Stimulated activated naive CD8-positive, alpha-beta T cell treated with anti-CD3 and anti-CD28 coated beads, Interleukin-15, Interleukin-2, amounts not matched to agents 100 ng/mL and 50 ng/mL, for 24 hours (primary cell): ENCODE results near the gene SMAD3.

Source experiments
- H3K27ac Mint-ChIP-seq: one replicate; pipeline ENCODE4 v1.8.0; 2021; ENCODE audit warnings: mild to moderate bottlenecking, mixed read lengths
- H3K27me3 Mint-ChIP-seq: one replicate; pipeline ENCODE4 v1.8.0; 2021; ENCODE audit warnings: mixed read lengths
- H3K36me3 Mint-ChIP-seq: one replicate; pipeline ENCODE4 v1.8.0; 2021; ENCODE audit warnings: low read depth, mixed read lengths
- H3K4me1 Mint-ChIP-seq: one replicate; pipeline ENCODE4 v1.8.0; 2021; ENCODE audit warnings: low read depth, mixed read lengths
- H3K4me3 Mint-ChIP-seq: one replicate; pipeline ENCODE4 v1.8.0; 2021; ENCODE audit warnings: mild to moderate bottlenecking, mixed read lengths
- H3K9me3 Mint-ChIP-seq: one replicate; pipeline ENCODE4 v1.8.0; 2021; ENCODE audit warnings: mixed read lengths

The SMAD3 gene

DNA sequence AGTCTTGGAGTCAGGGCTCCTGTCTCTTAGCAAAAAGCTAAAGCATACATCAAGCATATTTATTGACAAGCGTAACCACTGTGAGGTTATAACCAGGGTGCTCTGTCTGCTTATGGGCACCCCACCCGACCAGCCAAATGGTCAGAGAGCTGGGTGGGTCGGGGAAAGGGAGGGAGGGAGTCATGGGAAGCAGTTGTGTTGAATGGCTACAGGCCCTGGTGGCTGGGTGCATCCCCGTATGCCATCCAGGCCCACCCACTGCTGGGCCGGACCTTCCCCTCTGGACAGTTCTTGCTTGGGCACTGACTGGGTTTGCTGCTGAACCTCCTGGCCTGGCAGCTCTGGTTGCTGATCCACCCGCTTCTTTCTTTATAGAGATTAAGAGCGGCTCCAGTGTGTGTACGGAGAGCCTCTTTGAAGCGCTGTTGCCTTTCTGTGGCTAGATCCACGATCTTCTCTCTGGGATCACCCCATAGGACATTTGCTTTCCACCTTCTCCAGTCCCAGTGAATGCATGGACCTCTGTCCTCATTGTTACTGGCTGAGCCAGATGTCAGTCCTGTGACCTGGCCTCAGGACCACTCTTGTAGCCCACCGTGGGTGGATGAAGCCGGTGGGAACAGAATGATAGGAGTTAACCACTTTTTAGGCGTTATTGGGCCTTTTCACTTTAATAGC lies 59.6 kb downstream of the SMAD3 start:
- no peaks in the 10 kb centered on the region for H3K27me3 Mint-ChIP-seq
- H3K4me3 Mint-ChIP-seq = no peak overlapping the region
- H3K36me3 Mint-ChIP-seq = peaks cover 5% of the 10 kb centered on the region
- peak overlapping the region; percentile 38 for H3K27ac Mint-ChIP-seq
- peaks cover 77% of the 10 kb centered on the region for H3K4me1 Mint-ChIP-seq
- no peaks in the 10 kb centered on the region for H3K9me3 Mint-ChIP-seq

GRCh38 chr15:67125589-67126502 lies 60.4 kb downstream of the SMAD3 start:
- Mint-ChIP-seq H3K4me3 (no peak overlapping the region), H3K27me3 (no peaks in the 10 kb centered on the region), H3K27ac (peak overlapping the region; percentile 7), H3K9me3 (no peaks in the 10 kb centered on the region), H3K36me3 (peaks cover 5% of the 10 kb centered on the region), H3K4me1 (peaks cover 76% of the 10 kb centered on the region)

- H3K9me3 Mint-ChIP-seq = no peaks in the 10 kb centered on the region
- no peak overlapping the region for H3K27ac Mint-ChIP-seq
- no peak overlapping the region for H3K4me3 Mint-ChIP-seq
These were observed 61.3 kb downstream of the SMAD3 start for GRCh38 chr15:67126551-67127330.

DNA sequence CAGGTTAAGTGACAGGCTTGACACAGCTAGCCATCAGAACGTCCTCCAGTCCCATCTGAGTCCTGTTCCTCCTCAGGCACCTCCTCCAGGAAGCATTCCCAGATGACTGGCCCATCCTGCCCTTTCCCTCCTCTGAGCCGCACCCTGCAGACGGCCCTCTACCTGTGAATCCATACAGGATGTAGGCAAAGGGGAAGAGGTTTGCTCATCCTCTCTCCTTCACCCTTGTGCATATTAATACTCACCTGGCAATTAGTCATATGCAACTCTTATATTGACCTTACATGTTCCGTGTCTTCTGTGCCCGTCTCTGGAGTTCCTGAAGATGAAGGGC lies 61.9 kb downstream of the SMAD3 start:
- Mint-ChIP-seq H3K27me3 (no peaks in the 10 kb centered on the region), H3K9me3 (no peaks in the 10 kb centered on the region), H3K4me1 (peaks cover 75% of the 10 kb centered on the region), H3K36me3 (peaks cover 5% of the 10 kb centered on the region), H3K27ac (no peak overlapping the region), H3K4me3 (no peak overlapping the region)

More at GRCh38 chr15:67126551-67127330, 61.3 kb downstream of the SMAD3 start:
- Mint-ChIP-seq H3K36me3 (peaks cover 5% of the 10 kb centered on the region), H3K27me3 (no peaks in the 10 kb centered on the region), H3K4me1 (peaks cover 76% of the 10 kb centered on the region)

DNA sequence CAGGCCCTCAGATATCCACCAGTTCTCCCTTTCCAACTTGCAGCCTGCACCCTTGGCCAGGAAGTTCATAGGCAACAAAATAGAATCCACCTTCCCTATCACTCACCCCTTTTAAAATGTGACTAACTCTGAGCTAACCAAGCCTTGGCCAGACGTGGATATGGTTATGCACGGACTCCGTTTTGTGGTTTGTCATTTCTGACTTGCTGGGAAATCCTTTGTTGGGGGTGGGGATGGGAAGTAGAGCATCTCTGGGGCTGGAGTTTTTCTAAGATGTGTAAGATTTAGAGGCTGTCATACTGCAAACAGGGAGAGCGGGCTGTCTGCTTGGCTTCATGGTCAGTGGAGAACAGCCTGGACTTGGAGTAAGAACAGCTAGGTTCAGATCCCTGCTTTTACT lies 62.6 kb downstream of the SMAD3 start:
- no peak overlapping the region for H3K4me3 Mint-ChIP-seq
- H3K27me3 Mint-ChIP-seq = no peaks in the 10 kb centered on the region
- H3K4me1 Mint-ChIP-seq = peaks cover 73% of the 10 kb centered on the region
- H3K36me3 Mint-ChIP-seq = peaks cover 5% of the 10 kb centered on the region
- H3K27ac Mint-ChIP-seq = peak overlapping the region; percentile 56
- H3K9me3 Mint-ChIP-seq = no peaks in the 10 kb centered on the region

DNA sequence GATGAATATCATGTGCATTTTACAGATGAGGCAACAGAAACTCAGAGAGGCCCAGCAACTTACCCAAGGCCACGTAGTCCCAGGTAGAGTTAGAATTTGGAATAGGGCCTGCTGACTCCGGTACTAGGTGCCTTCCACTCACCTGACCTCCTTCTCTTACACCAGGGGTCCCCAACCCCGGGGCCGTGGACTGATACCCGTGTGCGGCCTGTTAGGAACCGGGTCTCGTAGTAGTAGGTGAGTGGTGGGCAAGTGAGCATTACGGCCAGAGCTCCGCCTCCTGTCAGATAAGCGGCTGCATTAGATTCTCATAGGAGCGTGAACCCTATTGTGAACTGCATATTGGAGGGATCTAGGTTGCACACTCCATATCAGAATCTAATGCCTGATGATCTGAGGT lies 64.8 kb downstream of the SMAD3 start:
- H3K36me3 Mint-ChIP-seq = peaks cover 5% of the 10 kb centered on the region
- peaks cover 81% of the 10 kb centered on the region for H3K4me1 Mint-ChIP-seq
- no peaks in the 10 kb centered on the region for H3K9me3 Mint-ChIP-seq
- no peak overlapping the region for H3K27ac Mint-ChIP-seq
- no peak overlapping the region for H3K4me3 Mint-ChIP-seq
- no peaks in the 10 kb centered on the region for H3K27me3 Mint-ChIP-seq

DNA sequence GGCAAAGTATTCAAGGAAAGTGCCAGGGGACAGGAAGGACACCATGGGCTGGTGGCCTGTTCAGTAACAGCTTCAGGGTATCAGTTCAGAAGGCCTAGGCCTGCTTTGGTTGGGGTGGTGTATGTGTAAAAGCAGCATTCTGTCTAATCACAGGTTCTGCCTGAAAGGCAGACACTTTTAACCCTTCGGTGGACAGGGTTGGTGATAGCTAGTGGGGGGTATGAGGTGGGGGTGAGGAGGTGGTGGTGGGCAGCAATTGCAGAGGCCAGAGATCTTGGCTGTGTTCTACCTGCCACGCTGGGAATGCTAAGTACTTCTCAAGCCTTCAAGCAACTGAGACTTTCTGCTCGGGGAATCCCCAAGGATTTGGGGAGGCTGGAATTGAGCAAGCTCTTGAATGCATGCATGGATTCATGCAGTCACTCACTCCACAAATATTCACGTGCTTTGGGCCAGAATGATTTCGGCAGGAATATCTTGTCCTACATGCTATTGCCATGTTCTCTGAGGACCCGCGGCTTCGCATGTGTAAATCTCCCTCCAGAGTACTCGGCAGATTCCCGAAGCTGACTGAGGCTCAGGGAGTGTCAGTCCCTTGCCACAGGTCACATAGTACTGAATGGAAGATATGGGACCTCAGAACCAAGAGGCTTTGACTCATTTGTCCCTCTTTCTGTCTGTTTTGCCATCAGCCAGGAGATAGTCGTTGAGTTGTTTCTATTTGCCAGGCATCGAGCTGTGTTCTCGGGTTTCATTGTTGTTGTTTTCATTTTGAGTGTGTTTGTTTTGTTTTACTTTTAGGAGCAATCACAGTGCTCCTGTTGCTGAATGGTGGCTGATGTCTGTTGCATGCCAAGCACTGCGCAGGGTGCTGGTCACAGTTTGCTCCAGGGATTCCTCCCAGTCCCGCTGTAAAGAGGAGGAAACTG lies 65.5 kb downstream of the SMAD3 start:
- H3K9me3 Mint-ChIP-seq = no peaks in the 10 kb centered on the region
- no peaks in the 10 kb centered on the region for H3K27me3 Mint-ChIP-seq

DNA sequence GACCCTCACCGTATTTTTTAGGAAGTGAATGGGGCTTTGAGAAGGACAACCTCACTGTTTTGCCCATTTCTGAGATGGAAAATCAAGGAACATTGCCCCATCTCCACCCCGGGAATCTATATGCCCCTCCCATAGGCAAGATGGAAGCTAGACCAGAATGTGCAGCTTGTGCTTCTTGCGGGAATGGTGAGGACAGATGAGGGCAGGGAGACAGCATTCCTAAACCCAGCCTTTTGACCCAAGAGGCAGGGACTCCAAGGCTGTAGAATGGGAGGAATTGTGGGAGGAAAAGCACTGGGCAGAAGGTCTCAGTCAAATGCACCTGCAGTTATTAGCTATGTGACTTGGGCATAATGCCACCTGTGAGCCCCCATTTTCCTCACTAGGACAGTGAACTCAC lies 66.9 kb downstream of the SMAD3 start:
- H3K4me3 Mint-ChIP-seq = no peak overlapping the region
- H3K36me3 Mint-ChIP-seq = peaks cover 3% of the 10 kb centered on the region
- H3K4me1 Mint-ChIP-seq = peaks cover 93% of the 10 kb centered on the region
- H3K27me3 Mint-ChIP-seq = no peaks in the 10 kb centered on the region
- no peaks in the 10 kb centered on the region for H3K9me3 Mint-ChIP-seq
- H3K27ac Mint-ChIP-seq = no peak overlapping the region

More for the DNA sequence above, 65.5 kb downstream of the SMAD3 start:
- Mint-ChIP-seq H3K4me1 (peaks cover 88% of the 10 kb centered on the region), H3K36me3 (peaks cover 5% of the 10 kb centered on the region), H3K4me3 (no peak overlapping the region), H3K27ac (peak overlapping the region; percentile 67)

DNA sequence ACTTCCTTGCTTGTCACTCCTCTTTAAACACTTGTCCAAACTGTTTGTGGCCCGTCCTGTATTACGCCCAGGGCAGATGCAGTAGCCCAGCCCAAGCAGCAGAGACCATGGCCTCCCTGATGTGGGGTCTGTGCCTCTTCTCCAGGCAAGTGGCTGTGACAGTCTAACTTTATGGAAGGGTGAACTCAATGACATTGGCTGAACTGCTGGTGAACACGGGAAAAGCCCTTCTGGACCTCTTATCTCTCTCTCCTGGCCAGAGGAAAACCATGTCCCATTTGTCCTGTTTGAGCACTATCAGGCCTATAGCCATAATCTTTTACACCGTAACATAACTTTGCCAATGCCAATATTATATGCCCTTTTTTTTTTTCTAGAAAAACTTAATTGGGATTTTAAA lies 67.6 kb downstream of the SMAD3 start:
- Mint-ChIP-seq H3K27ac (no peak overlapping the region), H3K9me3 (no peaks in the 10 kb centered on the region), H3K4me1 (peaks cover 93% of the 10 kb centered on the region), H3K27me3 (no peaks in the 10 kb centered on the region), H3K4me3 (no peak overlapping the region), H3K36me3 (no peaks in the 10 kb centered on the region)

DNA sequence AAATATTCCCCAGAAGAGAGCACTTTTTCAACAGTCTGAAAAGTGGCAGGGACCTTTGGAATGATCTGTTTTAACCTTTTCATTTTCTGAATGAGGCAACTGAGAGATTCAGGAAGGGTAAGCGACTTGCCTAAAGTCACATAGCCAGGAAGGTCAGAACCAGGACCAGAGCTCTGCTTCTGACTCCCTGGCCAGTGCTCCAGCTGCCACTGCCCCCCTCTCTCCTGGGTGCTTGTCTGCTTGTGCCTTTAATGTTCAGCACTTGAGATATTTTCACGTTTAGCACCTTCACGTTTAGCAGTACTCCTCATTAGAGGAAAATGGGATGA lies 68.3 kb downstream of the SMAD3 start:
- peaks cover 96% of the 10 kb centered on the region for H3K4me1 Mint-ChIP-seq
- no peaks in the 10 kb centered on the region for H3K36me3 Mint-ChIP-seq
- peak overlapping the region; percentile 95 for H3K27ac Mint-ChIP-seq
- no peaks in the 10 kb centered on the region for H3K27me3 Mint-ChIP-seq
- peak overlapping the region; percentile 79 for H3K4me3 Mint-ChIP-seq
- no peaks in the 10 kb centered on the region for H3K9me3 Mint-ChIP-seq

- no peaks in the 10 kb centered on the region for H3K27me3 Mint-ChIP-seq
- peak overlapping the region; percentile 95 for H3K27ac Mint-ChIP-seq
- no peaks in the 10 kb centered on the region for H3K36me3 Mint-ChIP-seq
- peak overlapping the region; percentile 79 for H3K4me3 Mint-ChIP-seq
- H3K9me3 Mint-ChIP-seq = no peaks in the 10 kb centered on the region
- peaks cover 96% of the 10 kb centered on the region for H3K4me1 Mint-ChIP-seq
These were observed 68.9 kb downstream of the SMAD3 start for GRCh38 chr15:67134067-67134838.

GRCh38 chr15:67134871-67135492 lies 69.6 kb downstream of the SMAD3 start:
- H3K4me1 Mint-ChIP-seq = peaks cover 95% of the 10 kb centered on the region
- H3K27me3 Mint-ChIP-seq = no peaks in the 10 kb centered on the region
- no peaks in the 10 kb centered on the region for H3K36me3 Mint-ChIP-seq
- H3K9me3 Mint-ChIP-seq = no peaks in the 10 kb centered on the region
- H3K27ac Mint-ChIP-seq = peak overlapping the region; percentile 95
- peak overlapping the region; percentile 79 for H3K4me3 Mint-ChIP-seq

DNA sequence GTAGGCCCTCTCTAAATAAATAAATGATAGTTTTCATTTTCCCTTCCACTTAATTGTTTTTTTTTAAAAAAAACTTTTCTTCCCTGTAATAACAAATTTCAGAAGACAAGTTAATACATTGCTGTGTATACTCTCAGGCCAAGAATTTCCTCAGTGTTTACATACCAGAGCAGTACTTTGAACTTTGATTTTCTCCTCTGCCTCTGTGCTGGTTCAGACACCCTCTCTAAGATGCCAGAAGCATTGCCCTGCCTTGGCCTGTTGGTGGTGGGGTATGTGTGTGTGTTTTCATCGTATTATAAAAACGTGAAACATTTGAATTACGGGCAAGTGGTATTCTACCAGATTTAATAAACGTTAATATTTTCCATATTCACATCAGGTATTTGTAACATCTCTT lies 70.1 kb downstream of the SMAD3 start:
- Mint-ChIP-seq H3K27ac (peak overlapping the region; percentile 95), H3K36me3 (no peaks in the 10 kb centered on the region), H3K27me3 (no peaks in the 10 kb centered on the region), H3K4me3 (peak overlapping the region; percentile 52), H3K9me3 (no peaks in the 10 kb centered on the region), H3K4me1 (peaks cover 96% of the 10 kb centered on the region)
